OCI-LY7 (cell line): ENCODE measurements around the gene ATF7. TPM values are rescaled to one million over a fixed set of nuclear protein-coding genes. Genes with fewer than 3 reads are reported as not detected.
"Not testable (repeated sequence)": the region's sequence is repeated elsewhere in the genome, so short reads cannot be mapped to it uniquely, and the experiment has no call there.

Source experiments
- BruUV-seq: library from RNA; stranded (reverse); fragments of 400-500 nt; replicated peaks from 2 replicates; lab custom pipeline; 2021; lab: Mats Ljungman, UMichigan
- CTCF ChIA-PET: fragments of 300-600 bp; sonication (Branson Sonifier 250); formaldehyde crosslinking; loops from one replicate; lab custom pipeline; 2022; ENCODE audit warnings: antibody characterized with exemption; ENCODE audit not compliant: unreplicated experiment; lab: Charles Lee
- POLR2A ChIA-PET: fragments of 300-600 bp; sonication (Branson Sonifier 250); formaldehyde crosslinking; loops from one replicate; lab custom pipeline; 2022; ENCODE audit warnings: antibody characterized with exemption; lab: Charles Lee
- DNase-seq: peaks from one replicate; pipeline ENCODE4 v3.0.0-alpha.2; 2015; ENCODE audit warnings: low spot score
- H2AFZ ChIP-seq: fragments of 200-600 bp; sonication (generic), shearing (Covaris generic); 2 replicates; pipeline ENCODE4 v1.6.1; 2014; ENCODE audit warnings: mild to moderate bottlenecking, antibody characterized with exemption, low read length, moderate library complexity
- H3K27ac ChIP-seq: fragments of 200-600 bp; sonication (generic); 2 replicates; pipeline ENCODE4 v1.5.1; 2014; ENCODE audit warnings: mixed run types, low read depth, mild to moderate bottlenecking, moderate library complexity, low read length, inconsistent platforms; ENCODE audit not compliant: poor library complexity, severe bottlenecking
- H3K36me3 ChIP-seq: fragments of 200-600 bp; sonication (generic); 2 replicates; pipeline ENCODE4 v1.6.1; 2014; ENCODE audit warnings: mild to moderate bottlenecking, antibody characterized with exemption, low read length, moderate library complexity, mixed read lengths; ENCODE audit not compliant: insufficient read depth
- H3K4me1 ChIP-seq: fragments of 200-600 bp; sonication (generic); 2 replicates; pipeline ENCODE4 v1.5.1; 2014; ENCODE audit warnings: mild to moderate bottlenecking, low read length; ENCODE audit not compliant: insufficient read depth, poor library complexity, severe bottlenecking
- H3K4me2 ChIP-seq: fragments of 200-600 bp; sonication (generic); 2 replicates; pipeline ENCODE4 v1.6.1; 2014; ENCODE audit warnings: mild to moderate bottlenecking, low read length
- H3K4me3 ChIP-seq: fragments of 200-600 bp; sonication (generic); 2 replicates; pipeline ENCODE4 v1.5.1; 2014; ENCODE audit warnings: mild to moderate bottlenecking, low read depth, low read length; ENCODE audit not compliant: poor library complexity, severe bottlenecking
- H3K79me2 ChIP-seq: fragments of 200-600 bp; sonication (generic); 2 replicates; pipeline ENCODE4 v1.6.1; 2016; ENCODE audit warnings: low read depth, mild to moderate bottlenecking, low read length, moderate library complexity, mixed read lengths; ENCODE audit not compliant: insufficient read depth
- H3K9me2 ChIP-seq: fragments of 200-600 bp; sonication (generic); 2 replicates; pipeline ENCODE4 v1.6.1; 2016; ENCODE audit warnings: mild to moderate bottlenecking, low read length, mixed read lengths; ENCODE audit not compliant: insufficient read depth
- H3K9me3 ChIP-seq: fragments of 200-600 bp; sonication (generic); 2 replicates; pipeline ENCODE4 v1.6.1; 2014; ENCODE audit warnings: mild to moderate bottlenecking, mixed run types, low read length, mixed read lengths
- H4K20me1 ChIP-seq: fragments of 200-600 bp; sonication (generic); 2 replicates; pipeline ENCODE4 v1.6.1; 2014; ENCODE audit warnings: mild to moderate bottlenecking, antibody characterized with exemption, low read length, moderate library complexity, mixed read lengths; ENCODE audit not compliant: insufficient read depth
- CTCF ChIP-seq: fragments of 200-600 bp; sonication (generic); conservative IDR thresholded peaks from 2 replicates; pipeline ENCODE4 v1.5.1; 2014; ENCODE audit warnings: mild to moderate bottlenecking, antibody characterized with exemption, low read length, moderate library complexity, mixed read lengths
- EZH2phosphoT487 ChIP-seq: fragments of 200-600 bp; sonication (generic); IDR thresholded peaks from 2 replicates; pipeline ENCODE4 v1.6.1; 2018; ENCODE audit warnings: low read depth, borderline replicate concordance, mild to moderate bottlenecking, mixed run types, antibody characterized with exemption, low read length, moderate library complexity, mixed read lengths
- intact Hi-C: fragments of 100-400 bp; cut with micrococcal nuclease; formaldehyde crosslinking; loops from one replicate; pipeline ENCODE4 v1.10.0; 2022; ENCODE audit not compliant: unreplicated experiment
- total RNA-seq, 2 experiments: library from RNA; depleted of rRNA in 1 of 2; stranded (reverse); fragments of >200 nt in 1 of 2; shearing (Covaris generic) in 1 of 2; gene quantifications; 2 replicates each; pipeline ENCODE4 v1.2.3, GENCODE V29; 2014 to 2022

The ATF7 gene
- total RNA-seq, 2 experiments from 2014 or later: 6.8 to 23.2 TPM

GRCh38 chr12:53567961-53568808 lies 58.0 kb downstream of the ATF7 start:
- H3K36me3 ChIP-seq: no peaks in the 10 kb centered on the region
- H3K27ac ChIP-seq: no peak overlapping the region
- no peaks in the 10 kb centered on the region for H3K9me2 ChIP-seq
- H4K20me1 ChIP-seq: no peaks in the 10 kb centered on the region
- intact Hi-C loops: no loop called here
- DNase-seq: no peak
- no peak overlapping the region for H2AFZ ChIP-seq
- CTCF ChIA-PET: no interaction called here
- no peaks in the 10 kb centered on the region for H3K79me2 ChIP-seq
- no peak for TF ChIP-seq CTCF
- no peak for TF ChIP-seq EZH2phosphoT487
- no TSS peak for BruUV-seq
- H3K9me3 ChIP-seq: no peaks in the 10 kb centered on the region
- POLR2A ChIA-PET: interaction anchor here (0.5 to 1.5 kb wide), 2 partner anchors 10 to 58 kb away, joined by 3 to 5 read pairs; partner anchors contain the start of gene ATF7
- H3K4me3 ChIP-seq: no peak overlapping the region
- H3K4me1 ChIP-seq: no peaks in the 10 kb centered on the region
- no peak overlapping the region for H3K4me2 ChIP-seq

GRCh38 chr12:53565376-53565775 lies 60.8 kb downstream of the ATF7 start:
- BruUV-seq, intact Hi-C loops, H4K20me1 ChIP-seq, H3K9me2 ChIP-seq, H2AFZ ChIP-seq, DNase-seq, H3K9me3 ChIP-seq, H3K4me3 ChIP-seq, H3K27ac ChIP-seq, H3K79me2 ChIP-seq, CTCF ChIA-PET, H3K4me2 ChIP-seq, H3K4me1 ChIP-seq, H3K36me3 ChIP-seq: not testable (repeated sequence)
- POLR2A ChIA-PET: interaction anchor here (1.1 kb wide), 1 partner anchor 80 kb away, joined by 4 read pairs; no protein-coding TSS in a partner anchor

GRCh38 chr12:53564941-53565340 lies 61.2 kb downstream of the ATF7 start:
- intact Hi-C loops: no loop called here
- H2AFZ ChIP-seq: no peak overlapping the region
- H3K4me2 ChIP-seq: no peak overlapping the region
- no peaks in the 10 kb centered on the region for H4K20me1 ChIP-seq
- no peaks in the 10 kb centered on the region for H3K9me2 ChIP-seq
- DNase-seq: no peak
- no peaks in the 10 kb centered on the region for H3K36me3 ChIP-seq
- CTCF ChIA-PET: no interaction called here
- BruUV-seq: no TSS peak
- H3K27ac ChIP-seq: no peak overlapping the region
- no peaks in the 10 kb centered on the region for H3K4me1 ChIP-seq
- no peaks in the 10 kb centered on the region for H3K79me2 ChIP-seq
- no peak overlapping the region for H3K4me3 ChIP-seq
- POLR2A ChIA-PET: interaction anchor here (1.1 kb wide), 1 partner anchor 80 kb away, joined by 4 read pairs; no protein-coding TSS in a partner anchor
- no peaks in the 10 kb centered on the region for H3K9me3 ChIP-seq
- TF ChIP-seq EZH2phosphoT487 (no peak), CTCF (no peak)
